Activated CD8-positive, alpha-beta memory T cell treated with anti-CD3 and anti-CD28 coated beads for 4 hours (primary cell): Measurements from ENCODE around the gene TEDDM1.
A peak's percentile ranks its signal among the peaks of the same experiment; 100 is the strongest.
"Not testable (repeated sequence)": the region's sequence is repeated elsewhere in the genome, so short reads cannot be mapped to it uniquely, and the experiment has no call there.

ENCODE experiments used
- DNase-seq, 2 donors: peaks; one replicate each; pipeline ENCODE4 v3.0.0-alpha.2; 2020; ENCODE audit warnings: low read depth in 2 of 2

Gene TEDDM1

GRCh38 chr1:182400567-182400966, at the start of gene TEDDM1:
TSS of gene TEDDM1 (minus strand) at chr1:182400667. CDS start at chr1:182400485, 182 bp downstream.
- DNase-seq, result no peak

GRCh38 chr1:182450087-182450486, 49.6 kb upstream of the TEDDM1 start, which contains the start of gene RGSL1:
TSS of gene RGSL1 (plus strand) at chr1:182450146. CDS start at chr1:182450166, 20 bp downstream.
- no peak for DNase-seq

- DNase-seq, result no peak
Measured at GRCh38 chr1:182447660-182448059, 47.2 kb upstream of the TEDDM1 start.

- not testable (repeated sequence) for DNase-seq
Measured at GRCh38 chr1:182447124-182447523, 46.7 kb upstream of the TEDDM1 start.

- no peak for DNase-seq
Measured at GRCh38 chr1:182446033-182446669, 45.7 kb upstream of the TEDDM1 start.

GRCh38 chr1:182444497-182444896, 44.0 kb upstream of the TEDDM1 start:
- DNase-seq, result no peak

- DNase-seq, result no peak
Measured at GRCh38 chr1:182442333-182442732, 41.9 kb upstream of the TEDDM1 start.

- DNase-seq, result no peak
Measured at GRCh38 chr1:182441719-182442118, 41.3 kb upstream of the TEDDM1 start.

- DNase-seq, result no peak
Measured at GRCh38 chr1:182438326-182438725, 37.9 kb upstream of the TEDDM1 start.

- DNase-seq, result no peak
Measured at GRCh38 chr1:182433580-182433979, 33.1 kb upstream of the TEDDM1 start.

GRCh38 chr1:182431278-182431677, 30.8 kb upstream of the TEDDM1 start:
- no peak for DNase-seq

- peak in 1 of 2 donors; percentile 6 for DNase-seq
Measured at GRCh38 chr1:182430263-182431068, 30.0 kb upstream of the TEDDM1 start.

GRCh38 chr1:182428043-182428442, 27.6 kb upstream of the TEDDM1 start:
- DNase-seq, result no peak

GRCh38 chr1:182426442-182427430, 26.3 kb upstream of the TEDDM1 start:
- no peak for DNase-seq

- DNase-seq, result no peak
Measured at GRCh38 chr1:182415789-182416188, 15.3 kb upstream of the TEDDM1 start.

- no peak for DNase-seq
Measured at GRCh38 chr1:182413969-182414368, 13.5 kb upstream of the TEDDM1 start.

- no peak for DNase-seq
Measured at GRCh38 chr1:182413486-182413885, 13.0 kb upstream of the TEDDM1 start.

- DNase-seq, result no peak
Measured at GRCh38 chr1:182410620-182411273, 10.3 kb upstream of the TEDDM1 start.

- DNase-seq, result no peak
Measured at GRCh38 chr1:182410138-182410537, 9.7 kb upstream of the TEDDM1 start.

GRCh38 chr1:182408435-182409075, 8.1 kb upstream of the TEDDM1 start:
- no peak for DNase-seq

- DNase-seq, result no peak
Measured at GRCh38 chr1:182407724-182408123, 7.3 kb upstream of the TEDDM1 start.
